22Rv1 (cell line): Measurements from ENCODE around the gene TJAP1.
"Not testable (repeated sequence)": the region's sequence is repeated elsewhere in the genome, so short reads cannot be mapped to it uniquely, and the experiment has no call there.

Experiments used
- ZFX ChIP-seq: fragments of 450-650 bp; IDR thresholded peaks from 2 replicates; pipeline ENCODE4 v1.6.1; 2017; ENCODE audit warnings: antibody characterized with exemption, borderline replicate concordance
- TF ChIP-seq, protein P1 (sequence below): fragments of 450-650 bp; IDR thresholded peaks from 2 replicates; pipeline ENCODE4 v1.5.1; 2017; ENCODE audit warnings: mild to moderate bottlenecking

DNA sequence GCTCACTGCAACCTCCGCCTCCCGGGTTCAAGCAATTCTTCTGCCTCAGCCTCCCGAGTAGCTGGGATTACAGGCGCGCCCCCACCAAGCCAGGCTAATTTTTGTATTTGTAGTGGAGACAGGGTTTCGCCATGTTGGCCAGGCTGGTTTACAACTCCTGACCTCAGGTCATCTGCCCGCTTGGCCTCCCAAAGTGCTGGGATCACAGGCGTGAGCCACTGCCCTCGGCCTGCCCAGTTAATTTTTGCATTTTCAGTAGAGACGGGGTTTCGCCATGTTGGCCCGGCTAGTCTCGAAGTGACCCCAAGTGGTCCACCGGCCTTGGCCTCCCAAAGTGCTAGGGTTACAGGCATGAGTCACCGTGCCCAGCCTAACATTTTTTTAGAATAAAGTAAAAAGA is 19.2 kb upstream of the TJAP1 start:
- TF ChIP-seq, protein P1, sequence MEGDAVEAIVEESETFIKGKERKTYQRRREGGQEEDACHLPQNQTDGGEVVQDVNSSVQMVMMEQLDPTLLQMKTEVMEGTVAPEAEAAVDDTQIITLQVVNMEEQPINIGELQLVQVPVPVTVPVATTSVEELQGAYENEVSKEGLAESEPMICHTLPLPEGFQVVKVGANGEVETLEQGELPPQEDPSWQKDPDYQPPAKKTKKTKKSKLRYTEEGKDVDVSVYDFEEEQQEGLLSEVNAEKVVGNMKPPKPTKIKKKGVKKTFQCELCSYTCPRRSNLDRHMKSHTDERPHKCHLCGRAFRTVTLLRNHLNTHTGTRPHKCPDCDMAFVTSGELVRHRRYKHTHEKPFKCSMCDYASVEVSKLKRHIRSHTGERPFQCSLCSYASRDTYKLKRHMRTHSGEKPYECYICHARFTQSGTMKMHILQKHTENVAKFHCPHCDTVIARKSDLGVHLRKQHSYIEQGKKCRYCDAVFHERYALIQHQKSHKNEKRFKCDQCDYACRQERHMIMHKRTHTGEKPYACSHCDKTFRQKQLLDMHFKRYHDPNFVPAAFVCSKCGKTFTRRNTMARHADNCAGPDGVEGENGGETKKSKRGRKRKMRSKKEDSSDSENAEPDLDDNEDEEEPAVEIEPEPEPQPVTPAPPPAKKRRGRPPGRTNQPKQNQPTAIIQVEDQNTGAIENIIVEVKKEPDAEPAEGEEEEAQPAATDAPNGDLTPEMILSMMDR, result not testable (repeated sequence)
- TF ChIP-seq ZFX, result not testable (repeated sequence)
